Measurements from ENCODE around the gene HAS3. TPM values are rescaled to one million over a fixed set of nuclear protein-coding genes. Genes with fewer than 3 reads are reported as not detected.

The HAS3 gene
- total and polyA plus RNA-seq, 11 donors, result 0.21 to 2.0 (median 0.48) TPM

- intact Hi-C loops (cut with DNase I), result loop anchor here in 3 of 10 donors (10.0 kb wide), 3 partner anchors 126 to 576 kb away; partner anchors contain the start of gene ZFP90 (in 1 of the 3)
- Histone ChIP-seq H3K27ac (no peak overlapping the region), H3K27me3 (peaks cover 0 to 20% (median 0%) of the 10 kb centered on the region in 9 donors), H3K36me3 (peaks cover 0 to 46% (median 20%) of the 10 kb centered on the region in 9 donors), H3K9me3 (no peaks in the 10 kb centered on the region), H3K4me1 (peaks cover 0 to 47% (median 26%) of the 10 kb centered on the region in 12 donors), H3K4me3 (no peak overlapping the region)
- TF ChIP-seq CTCF (IDR thresholded peaks at IDR 0.05), result no peak
- no peak for TF ChIP-seq POLR2A (IDR thresholded peaks at IDR 0.05)
- 91 to 96% (median 95%) methylated on average over 7 of the region's 7 CpGs for WGBS, 4 donors
- ATAC-seq (no peak), DNase-seq (no peak)
Observed at GRCh38 chr16:69110406-69110805, 5.0 kb downstream of the HAS3 start.

- no peak for DNase-seq
- intact Hi-C loops (cut with DNase I), result loop anchor here in 3 of 10 donors (10.0 kb wide), 3 partner anchors 127 to 577 kb away; partner anchors contain the start of gene ZFP90 (in 1 of the 3)
Observed at GRCh38 chr16:69111216-69111875, 5.9 kb downstream of the HAS3 start.

GRCh38 chr16:69111876-69112230 lies 6.4 kb downstream of the HAS3 start:
- intact Hi-C loops (cut with DNase I), result loop anchor here in 3 of 10 donors (10.0 kb wide), 3 partner anchors 127 to 577 kb away; partner anchors contain the start of gene ZFP90 (in 1 of the 3)
- DNase-seq (no peak), ATAC-seq (no peak)
- peaks cover 0 to 12% (median 0%) of the 10 kb centered on the region in 9 donors for H3K27me3 ChIP-seq
- WGBS, 4 donors, result 67 to 78% (median 74%) methylated on average over 5 of the region's 5 CpGs
- peaks cover 0 to 43% (median 24%) of the 10 kb centered on the region in 12 donors for H3K4me1 ChIP-seq
- no peak overlapping the region for H3K4me3 ChIP-seq
- TF ChIP-seq POLR2A (IDR thresholded peaks at IDR 0.05) (no peak), CTCF (IDR thresholded peaks at IDR 0.05) (no peak)
- no peaks in the 10 kb centered on the region for H3K9me3 ChIP-seq
- H3K36me3 ChIP-seq, result peaks cover 0 to 54% (median 31%) of the 10 kb centered on the region in 9 donors
- H3K27ac ChIP-seq, result no peak overlapping the region

More at GRCh38 chr16:69111216-69111875, 5.9 kb downstream of the HAS3 start:
- peaks cover 0 to 43% (median 23%) of the 10 kb centered on the region in 12 donors for H3K4me1 ChIP-seq
- H3K4me3 ChIP-seq, result no peak overlapping the region
- H3K36me3 ChIP-seq, result peaks cover 0 to 51% (median 29%) of the 10 kb centered on the region in 9 donors
- H3K27me3 ChIP-seq, result peaks cover 0 to 15% (median 0%) of the 10 kb centered on the region in 9 donors
- TF ChIP-seq CTCF (IDR thresholded peaks at IDR 0.05) (no peak), POLR2A (IDR thresholded peaks at IDR 0.05) (no peak)
- H3K9me3 ChIP-seq, result no peaks in the 10 kb centered on the region
- no peak overlapping the region for H3K27ac ChIP-seq
- 74 to 82% (median 78%) methylated on average over 6 of the region's 6 CpGs for WGBS, 4 donors
- ATAC-seq, result no peak

Measured in heart left ventricle (tissue), 16 donors.